H9 (cell line): ENCODE data around the gene NR0B1. TPM values are rescaled to one million over a fixed set of nuclear protein-coding genes. Genes with fewer than 3 reads are reported as not detected.

Source experiments
- DNase-seq: peaks from one replicate; pipeline ENCODE4 v3.0.0-alpha.2; 2017
- H2AFZ ChIP-seq: one replicate; pipeline ENCODE4 v1.6.1; 2013; ENCODE audit warnings: mild to moderate bottlenecking, low read length, control low read depth, moderate library complexity
- H2AK5ac ChIP-seq: 2 replicates; pipeline ENCODE4 v1.6.1; 2013; ENCODE audit warnings: low read length, control low read depth, mixed read lengths; ENCODE audit not compliant: insufficient read length
- H2BK120ac ChIP-seq: one replicate; pipeline ENCODE4 v1.6.1; 2013; ENCODE audit warnings: low read depth, mild to moderate bottlenecking, low read length, control low read depth, inconsistent platforms; ENCODE audit not compliant: poor library complexity, severe bottlenecking
- H2BK12ac ChIP-seq: 2 replicates; pipeline ENCODE4 v1.6.1; 2013; ENCODE audit warnings: low read length, control low read depth, mixed read lengths, low read depth; ENCODE audit not compliant: insufficient read length
- H2BK15ac ChIP-seq: 2 replicates; pipeline ENCODE4 v1.6.1; 2013; ENCODE audit warnings: low read depth, low read length, control low read depth
- H2BK20ac ChIP-seq: one replicate; pipeline ENCODE4 v1.6.1; 2013; ENCODE audit warnings: low read depth, mild to moderate bottlenecking, low read length, control low read depth, inconsistent platforms; ENCODE audit not compliant: poor library complexity, severe bottlenecking
- H2BK5ac ChIP-seq: 2 replicates; pipeline ENCODE4 v1.6.1; 2013; ENCODE audit warnings: low read length, control low read depth, mixed read lengths; ENCODE audit not compliant: insufficient read length
- H3K14ac ChIP-seq: 2 replicates; pipeline ENCODE4 v1.6.1; 2013; ENCODE audit warnings: low read length, control low read depth; ENCODE audit not compliant: insufficient read depth
- H3K18ac ChIP-seq: 2 replicates; pipeline ENCODE4 v1.6.1; 2013; ENCODE audit warnings: low read depth, mild to moderate bottlenecking, mixed read lengths, low read length, control low read depth; ENCODE audit not compliant: insufficient read length
- H3K23ac ChIP-seq: 2 replicates; pipeline ENCODE4 v1.6.1; 2013; ENCODE audit warnings: low read length, control low read depth, mixed read lengths, low read depth; ENCODE audit not compliant: insufficient read length
- H3K23me2 ChIP-seq: 2 replicates; pipeline ENCODE4 v1.6.1; 2013; ENCODE audit warnings: low read depth, mild to moderate bottlenecking, mixed read lengths, low read length, control low read depth; ENCODE audit not compliant: insufficient read length, poor library complexity, severe bottlenecking
- H3K27ac ChIP-seq: 2 replicates; pipeline ENCODE4 v1.5.1; 2013; ENCODE audit warnings: low read length, control low read depth, mixed read lengths, low read depth; ENCODE audit not compliant: insufficient read length
- H3K27me3 ChIP-seq: 2 replicates; pipeline ENCODE4 v1.6.1; 2013; ENCODE audit warnings: low read length, control low read depth, inconsistent platforms; ENCODE audit not compliant: insufficient read depth
- H3K4ac ChIP-seq: 2 replicates; pipeline ENCODE4 v1.6.1; 2013; ENCODE audit warnings: low read depth, mild to moderate bottlenecking, control low read depth, inconsistent platforms, low read length, moderate library complexity
- H3K4me1 ChIP-seq: 2 replicates; pipeline ENCODE4 v1.6.1; 2013; ENCODE audit warnings: low read length, control low read depth, inconsistent platforms; ENCODE audit not compliant: insufficient read depth
- H3K4me2 ChIP-seq: 2 replicates; pipeline ENCODE4 v1.6.1; 2013; ENCODE audit warnings: low read length, control low read depth, mixed read lengths; ENCODE audit not compliant: insufficient read length, insufficient read depth
- H3K56ac ChIP-seq: 2 replicates; pipeline ENCODE4 v1.6.1; 2013; ENCODE audit warnings: low read depth, mild to moderate bottlenecking, mixed read lengths, low read length, control low read depth; ENCODE audit not compliant: insufficient read length
- H3K79me1 ChIP-seq: 2 replicates; pipeline ENCODE4 v1.6.1; 2013; ENCODE audit warnings: low read depth, mild to moderate bottlenecking, moderate library complexity, low read length, control low read depth, inconsistent platforms; ENCODE audit not compliant: insufficient read depth, poor library complexity, severe bottlenecking
- H3K79me2 ChIP-seq: 2 replicates; pipeline ENCODE4 v1.6.1; 2013; ENCODE audit warnings: low read length, control low read depth, inconsistent platforms; ENCODE audit not compliant: insufficient read depth
- H3K9ac ChIP-seq: 2 replicates; pipeline ENCODE4 v1.6.1; 2013; ENCODE audit warnings: low read length, control low read depth, mixed read lengths; ENCODE audit not compliant: insufficient read length; ENCODE audit errors: extremely low read depth
- H3K9me3 ChIP-seq: one replicate; pipeline ENCODE4 v1.6.1; 2013; ENCODE audit warnings: low read depth, low read length, inconsistent platforms; ENCODE audit not compliant: control insufficient read depth
- H3T11ph ChIP-seq: one replicate; pipeline ENCODE4 v1.6.1; 2013; ENCODE audit warnings: mild to moderate bottlenecking, low read length, control low read depth, inconsistent platforms
- H4K20me1 ChIP-seq: one replicate; pipeline ENCODE4 v1.6.1; 2013; ENCODE audit not compliant: control insufficient read depth, insufficient read length, insufficient read depth
- H4K5ac ChIP-seq: 2 replicates; pipeline ENCODE4 v1.6.1; 2013; ENCODE audit warnings: low read depth, mild to moderate bottlenecking, mixed read lengths, low read length, control low read depth; ENCODE audit not compliant: insufficient read length
- H4K8ac ChIP-seq: replicated peaks from 2 replicates; pipeline ENCODE4 v1.6.1; 2013; ENCODE audit warnings: low read length, control low read depth, mixed read lengths, low read depth; ENCODE audit not compliant: insufficient read length
- H4K91ac ChIP-seq: 2 replicates; pipeline ENCODE4 v1.6.1; 2013; ENCODE audit warnings: low read depth, mild to moderate bottlenecking, moderate library complexity, mixed read lengths, low read length, control low read depth; ENCODE audit not compliant: insufficient read length
- H3K27ac Mint-ChIP-seq, 3 experiments: 2 replicates in 2 of 3; 3 replicates in 1 of 3; pipeline ENCODE4 v1.8.0; 2020 to 2021; ENCODE audit warnings: mixed read lengths in 3 of 3, mild to moderate bottlenecking in 1 of 3, moderate library complexity in 1 of 3
- H3K27me3 Mint-ChIP-seq: 2 replicates; pipeline ENCODE4 v1.8.0; 2021; ENCODE audit warnings: low read depth, mild to moderate bottlenecking, moderate library complexity, mixed read lengths
- H3K36me3 Mint-ChIP-seq, 3 experiments: 2 replicates in 2 of 3; 3 replicates in 1 of 3; pipeline ENCODE4 v1.8.0; 2020 to 2021; ENCODE audit warnings: low read depth in 3 of 3, mixed read lengths in 3 of 3; ENCODE audit not compliant: insufficient read depth in 1 of 3
- H3K4me1 Mint-ChIP-seq, 2 experiments: 2 replicates each; pipeline ENCODE4 v1.8.0; 2020; ENCODE audit warnings: mixed read lengths in 2 of 2
- H3K4me3 Mint-ChIP-seq, 2 experiments: 2 replicates in 1 of 2; 3 replicates in 1 of 2; pipeline ENCODE4 v1.8.0; 2020 to 2021; ENCODE audit warnings: mild to moderate bottlenecking in 2 of 2, mixed read lengths in 2 of 2, moderate library complexity in 1 of 2
- H3K9me3 Mint-ChIP-seq, 2 experiments: 2 replicates in 1 of 2; 3 replicates in 1 of 2; pipeline ENCODE4 v1.8.0; 2020; ENCODE audit warnings: mild to moderate bottlenecking in 2 of 2, mixed read lengths in 2 of 2, moderate library complexity in 1 of 2
- CTCF ChIP-seq: fragments of 200-600 bp; sonication (generic); conservative IDR thresholded peaks from 3 replicates; pipeline ENCODE4 v1.8.0; 2021; ENCODE audit warnings: antibody characterized with exemption, mild to moderate bottlenecking
- WGBS: extraction: QIAGEN DNeasy Blood & Tissue Kit; methylation state at CpG from one replicate; pipeline ENCODE4 v1.1.7; 2013; ENCODE audit warnings: missing lambda C conversion rate, low lambda C conversion rate, mixed read lengths; ENCODE audit not compliant: insufficient read length; ENCODE audit errors: extremely low coverage; 5-methylcytosine and 5-hydroxymethylcytosine counted together
- total RNA-seq: library from RNA; stranded (reverse); gene quantifications from 2 replicates; pipeline ENCODE4 v1.2.1, GENCODE V29; 2021

NR0B1 gene
- total RNA-seq, 1 experiment from 2014 or later = not detected

GRCh38 chrX:30304866-30305265, 4.3 kb downstream of the NR0B1 start:
- H2BK5ac ChIP-seq = no peak overlapping the region
- Mint-ChIP-seq H3K4me3 (no peak overlapping the region), H3K27me3 (peaks cover 39% of the 10 kb centered on the region), H3K9me3 (peaks cover 3 to 50% of the 10 kb centered on the region in 2 experiments; a peak in 4 of 5 replicates), H3K4me1 (peaks cover 29 to 33% of the 10 kb centered on the region in 2 experiments), H3K27ac (no peak overlapping the region), H3K36me3 (peaks cover 0 to 3% (median 0%) of the 10 kb centered on the region in 3 experiments; a peak in 2 of 7 replicates)
- no peak overlapping the region for H2BK15ac ChIP-seq
- H3K14ac ChIP-seq = no peak overlapping the region
- no peaks in the 10 kb centered on the region for H3K79me1 ChIP-seq
- H2AK5ac ChIP-seq = no peak overlapping the region
- H3K4me1 ChIP-seq = peaks cover 7% of the 10 kb centered on the region; the same call in 1 of the 2 replicates
- H3K27ac ChIP-seq = no peak overlapping the region
- peaks cover 9% of the 10 kb centered on the region; the same call in 1 of the 2 replicates for H3K27me3 ChIP-seq
- H3K79me2 ChIP-seq = no peaks in the 10 kb centered on the region
- no peak overlapping the region for H2AFZ ChIP-seq
- WGBS = no CpG with 5 or more reads among the region's 6 CpGs
- no peak overlapping the region for H3K56ac ChIP-seq
- H2BK12ac ChIP-seq = no peak overlapping the region
- no peaks in the 10 kb centered on the region for H4K20me1 ChIP-seq
- no peaks in the 10 kb centered on the region for H3K9me3 ChIP-seq
- H4K8ac ChIP-seq = no peak overlapping the region
- H3T11ph ChIP-seq = no peak overlapping the region
- H3K4me2 ChIP-seq = no peak overlapping the region
- peaks cover 5% of the 10 kb centered on the region for H3K23me2 ChIP-seq
- no peak for TF ChIP-seq CTCF
- no peak overlapping the region for H2BK120ac ChIP-seq
- H3K23ac ChIP-seq = no peak overlapping the region
- no peak overlapping the region for H4K5ac ChIP-seq
- H3K4ac ChIP-seq = no peak overlapping the region
- H3K18ac ChIP-seq = no peak overlapping the region
- no peak overlapping the region for H3K9ac ChIP-seq
- no peak overlapping the region for H4K91ac ChIP-seq
- no peak overlapping the region for H2BK20ac ChIP-seq
- no peak for DNase-seq
